GM13976 (cell line): ENCODE results near the gene AMOTL2.

Experiments
- DNase-seq: peaks from one replicate; pipeline ENCODE4 v3.0.0; 2012; ENCODE audit warnings: low spot score
- in situ Hi-C: fragments of 300-500 bp; cut with MboI; formaldehyde crosslinking; loops from one replicate; pipeline ENCODE4 v1.12.0; 2022; ENCODE audit warnings: low sequenced_read_pairs, mixed read lengths, inconsistent platforms; ENCODE audit not compliant: unreplicated experiment
- TF ChIP-seq, protein P1 (sequence below): IDR thresholded peaks from 2 replicates; pipeline ENCODE4 v1.5.1; 2012; ENCODE audit warnings: borderline replicate concordance, mild to moderate bottlenecking; ENCODE audit not compliant: insufficient read depth; ENCODE audit errors: extremely low read depth, missing control alignments, control extremely low read depth

The AMOTL2 gene

DNA sequence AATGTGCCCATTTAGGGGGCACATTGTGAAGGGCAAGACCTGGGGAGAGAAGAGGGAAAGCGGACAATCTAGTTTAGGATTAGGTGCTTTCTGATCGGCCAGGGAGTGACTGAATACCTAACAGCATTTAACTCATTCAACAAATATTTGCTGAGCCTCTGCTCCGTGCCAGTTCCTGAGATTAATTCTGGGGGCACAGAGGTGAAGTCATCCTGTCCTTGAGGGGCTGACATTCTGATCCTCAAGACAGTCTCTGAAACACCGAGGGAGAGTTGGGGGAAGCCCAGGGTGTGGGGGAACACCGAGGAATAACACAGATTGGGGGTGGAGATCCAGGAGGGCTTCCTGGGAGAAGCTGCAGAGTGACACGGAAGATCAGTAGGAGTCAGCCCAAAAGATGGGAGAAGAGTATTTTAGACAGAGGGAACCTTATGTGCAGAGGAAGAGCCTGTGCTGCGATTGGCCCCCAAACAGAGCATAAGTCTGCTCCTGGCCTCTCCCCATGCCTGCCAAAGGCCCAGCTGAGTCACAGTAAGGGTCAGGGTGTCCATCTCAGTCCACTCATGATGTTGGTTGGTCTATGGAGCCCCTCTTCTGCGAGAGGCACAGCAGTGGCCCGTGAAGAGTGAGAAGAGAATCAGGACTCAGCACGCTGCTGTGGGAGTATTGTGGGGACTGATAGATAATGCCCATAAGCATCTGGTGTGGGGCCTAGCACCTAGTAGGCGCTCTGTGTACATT is 60.2 kb downstream of the AMOTL2 start:
- in situ Hi-C loops = no loop called here
- no peak for DNase-seq
- TF ChIP-seq, protein P1, sequence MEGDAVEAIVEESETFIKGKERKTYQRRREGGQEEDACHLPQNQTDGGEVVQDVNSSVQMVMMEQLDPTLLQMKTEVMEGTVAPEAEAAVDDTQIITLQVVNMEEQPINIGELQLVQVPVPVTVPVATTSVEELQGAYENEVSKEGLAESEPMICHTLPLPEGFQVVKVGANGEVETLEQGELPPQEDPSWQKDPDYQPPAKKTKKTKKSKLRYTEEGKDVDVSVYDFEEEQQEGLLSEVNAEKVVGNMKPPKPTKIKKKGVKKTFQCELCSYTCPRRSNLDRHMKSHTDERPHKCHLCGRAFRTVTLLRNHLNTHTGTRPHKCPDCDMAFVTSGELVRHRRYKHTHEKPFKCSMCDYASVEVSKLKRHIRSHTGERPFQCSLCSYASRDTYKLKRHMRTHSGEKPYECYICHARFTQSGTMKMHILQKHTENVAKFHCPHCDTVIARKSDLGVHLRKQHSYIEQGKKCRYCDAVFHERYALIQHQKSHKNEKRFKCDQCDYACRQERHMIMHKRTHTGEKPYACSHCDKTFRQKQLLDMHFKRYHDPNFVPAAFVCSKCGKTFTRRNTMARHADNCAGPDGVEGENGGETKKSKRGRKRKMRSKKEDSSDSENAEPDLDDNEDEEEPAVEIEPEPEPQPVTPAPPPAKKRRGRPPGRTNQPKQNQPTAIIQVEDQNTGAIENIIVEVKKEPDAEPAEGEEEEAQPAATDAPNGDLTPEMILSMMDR = no peak

DNA sequence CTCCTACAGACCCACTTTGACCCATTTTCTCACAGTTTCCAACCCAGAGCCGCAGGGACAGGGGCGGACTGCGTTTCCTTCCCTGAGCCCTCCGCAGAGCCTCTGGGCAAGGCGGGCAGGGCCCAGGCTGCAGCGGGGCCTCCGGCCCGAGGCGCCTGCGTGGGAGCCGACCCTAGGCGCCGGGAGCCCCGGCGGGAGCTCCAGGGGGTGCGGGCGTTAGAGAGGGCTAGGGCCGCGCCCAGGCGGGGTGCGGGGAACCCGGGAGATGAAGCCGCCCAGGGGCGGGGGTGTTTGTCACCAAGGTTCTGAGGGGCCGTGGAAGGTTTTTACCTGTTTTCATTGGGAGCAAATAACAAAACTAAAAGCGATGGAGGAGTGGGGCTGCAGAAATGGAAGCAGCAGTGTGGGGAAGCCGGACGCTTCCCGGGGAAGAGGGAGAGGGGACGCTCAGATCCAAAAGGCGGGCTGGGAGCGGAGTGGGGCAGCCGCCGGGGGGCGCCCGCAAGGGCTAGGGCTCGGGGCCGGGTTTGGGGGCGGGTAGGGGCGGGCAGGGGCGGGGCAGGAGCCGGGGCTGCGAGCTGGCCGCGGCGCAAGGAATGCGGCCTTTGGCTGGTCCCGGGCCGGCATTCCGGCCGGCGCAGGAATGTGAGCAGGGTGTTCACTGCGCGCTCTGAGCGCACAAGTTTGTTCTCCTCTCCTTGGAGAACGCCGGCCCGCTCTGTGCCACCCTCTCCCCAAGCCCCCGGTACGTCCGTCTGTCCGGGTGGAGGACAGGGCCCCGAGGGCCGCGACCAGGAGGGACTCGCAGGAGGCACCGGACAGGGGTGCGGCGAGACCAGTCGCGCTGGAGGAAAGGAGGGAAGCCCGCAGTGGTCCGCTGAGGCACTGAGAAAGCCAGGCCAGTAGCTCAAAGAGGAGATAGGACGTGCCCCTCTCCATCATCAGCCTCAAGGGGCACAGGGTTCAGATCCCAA is 61.1 kb downstream of the AMOTL2 start:
- peak; percentile 47 for DNase-seq
- in situ Hi-C loops = no loop called here
- TF ChIP-seq, protein P1 = no peak

DNA sequence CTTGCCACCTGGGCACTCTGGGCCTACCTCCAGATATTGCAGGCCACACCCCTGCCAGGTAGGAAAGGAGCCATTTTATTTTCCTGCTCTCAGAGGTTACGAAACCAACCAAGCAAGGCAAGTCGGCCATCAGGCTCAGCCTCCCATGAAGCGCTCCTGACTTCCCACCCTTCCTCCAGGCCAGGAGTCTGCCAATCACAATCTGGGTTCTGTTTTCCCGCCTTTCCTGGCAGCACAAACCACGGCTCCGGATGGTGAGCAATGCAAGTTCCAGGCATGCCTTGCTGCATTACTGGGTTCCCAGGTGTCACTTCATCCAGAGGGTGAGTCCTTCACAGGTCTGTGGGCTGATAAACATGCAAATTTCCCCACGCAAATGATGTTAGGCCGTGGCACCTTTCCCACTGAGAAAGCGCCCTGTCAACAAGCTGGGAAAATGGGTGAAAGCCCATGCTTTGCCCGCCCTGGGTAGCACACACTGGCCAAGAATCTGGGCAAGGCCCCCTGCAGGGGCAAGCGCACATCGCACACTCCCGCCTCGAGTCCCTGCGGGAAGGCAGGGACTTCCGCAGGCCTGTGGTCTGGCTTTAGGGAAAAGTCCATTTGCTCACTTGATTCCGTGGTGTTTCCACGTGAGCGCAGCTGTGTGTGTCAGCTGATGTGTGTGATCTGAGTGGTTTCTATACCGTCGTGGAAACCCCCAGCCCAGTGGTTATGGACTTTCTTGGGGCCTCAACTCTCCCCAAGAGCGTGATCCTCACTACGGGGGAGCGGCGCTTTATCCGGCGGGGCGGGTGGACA is 62.0 kb downstream of the AMOTL2 start:
- TF ChIP-seq, protein P1 = no peak
- DNase-seq = peak; percentile 50
- in situ Hi-C loops = no loop called here

DNA sequence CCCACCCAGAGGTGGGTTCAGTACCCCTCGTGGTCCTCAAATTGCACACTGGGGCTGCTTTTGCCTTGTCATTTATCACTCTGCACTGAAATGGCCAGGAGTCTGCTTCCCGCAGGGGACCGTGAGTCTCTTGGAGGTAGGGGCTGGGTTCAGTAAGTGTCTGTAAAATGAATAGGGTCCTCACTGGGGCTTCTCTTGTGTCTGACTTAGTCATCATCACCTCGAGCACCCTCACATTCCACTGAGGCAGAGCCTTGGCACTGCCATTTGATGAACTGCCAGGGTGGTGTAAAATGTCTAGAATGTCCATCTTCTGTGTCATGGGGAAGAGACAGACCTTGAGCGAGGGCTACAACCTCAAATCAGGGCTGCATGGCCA is 62.6 kb downstream of the AMOTL2 start:
- in situ Hi-C loops = no loop called here
- TF ChIP-seq, protein P1 = no peak
- no peak for DNase-seq

DNA sequence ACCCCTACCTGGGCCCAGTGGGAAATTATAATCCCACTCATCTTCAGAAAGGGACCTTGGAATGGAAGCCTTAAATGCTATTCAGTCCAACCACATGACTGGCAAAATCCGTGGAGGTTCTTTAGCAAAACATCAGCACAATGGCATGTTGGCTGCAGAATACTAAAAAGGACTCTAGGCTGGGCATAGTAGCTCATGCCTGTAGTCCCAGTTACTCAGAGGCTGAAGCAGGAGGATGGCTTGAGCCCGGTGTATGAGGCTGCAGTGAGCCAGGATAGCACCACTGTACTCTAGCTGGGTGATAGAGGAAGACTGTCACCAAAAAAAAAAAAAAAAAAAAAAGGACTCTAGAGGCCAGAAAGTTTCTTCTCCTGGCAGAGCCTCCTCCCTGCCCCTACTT is 63.0 kb downstream of the AMOTL2 start:
- no peak for DNase-seq
- in situ Hi-C loops = no loop called here
- TF ChIP-seq, protein P1 = no peak
